Neural progenitor cell (in vitro differentiated cells): ENCODE measurements around the gene IL17C. TPM values are rescaled to one million over a fixed set of nuclear protein-coding genes. Genes with fewer than 3 reads are reported as not detected.
"Not testable (repeated sequence)": the region's sequence is repeated elsewhere in the genome, so short reads cannot be mapped to it uniquely, and the experiment has no call there.

Experiments
- DNase-seq: peaks from one replicate; pipeline ENCODE4 v3.0.0-alpha.2; 2016; ENCODE audit warnings: low spot score
- H2AFZ ChIP-seq: fragments of 200-600 bp; sonication (generic); replicated peaks from 2 replicates; pipeline ENCODE4 v1.6.1; 2016; ENCODE audit warnings: antibody characterized with exemption
- H3F3A ChIP-seq: fragments of 200-600 bp; sonication (generic); 2 replicates; pipeline ENCODE4 v1.6.1; 2016; ENCODE audit warnings: antibody characterized with exemption, low read depth
- H3K27ac ChIP-seq: fragments of 200-600 bp; sonication (generic); 2 replicates; pipeline ENCODE4 v1.5.1; 2016; ENCODE audit warnings: mild to moderate bottlenecking
- H3K27me3 ChIP-seq: fragments of 200-600 bp; sonication (generic); 2 replicates; pipeline ENCODE4 v1.6.1; 2016; ENCODE audit warnings: mild to moderate bottlenecking, moderate library complexity
- H3K36me3 ChIP-seq: fragments of 200-600 bp; sonication (generic); 2 replicates; pipeline ENCODE4 v1.5.1; 2016
- H3K4me1 ChIP-seq: fragments of 200-600 bp; sonication (generic); 2 replicates; pipeline ENCODE4 v1.6.1; 2016; ENCODE audit warnings: mixed run types
- H3K4me2 ChIP-seq: fragments of 200-600 bp; sonication (generic); 2 replicates; pipeline ENCODE4 v1.6.1; 2016
- H3K4me3 ChIP-seq: fragments of 200-600 bp; sonication (generic); 2 replicates; pipeline ENCODE4 v1.5.1; 2016
- H3K79me2 ChIP-seq: fragments of 200-600 bp; sonication (generic); 2 replicates; pipeline ENCODE4 v1.6.1; 2016; ENCODE audit warnings: low read depth
- H3K9ac ChIP-seq: fragments of 200-600 bp; sonication (generic); 2 replicates; pipeline ENCODE4 v1.6.1; 2016
- H3K9me3 ChIP-seq: fragments of 200-600 bp; sonication (generic); 2 replicates; pipeline ENCODE4 v1.5.1; 2016; ENCODE audit warnings: low read depth
- H4K20me1 ChIP-seq: fragments of 200-600 bp; sonication (generic); 2 replicates; pipeline ENCODE4 v1.6.1; 2016; ENCODE audit warnings: low read depth
- H3K27ac Mint-ChIP-seq: 3 replicates; pipeline ENCODE4 v1.8.0; 2021; ENCODE audit warnings: mixed read lengths
- H3K27me3 Mint-ChIP-seq: 2 replicates; pipeline ENCODE4 v1.8.0; 2022; ENCODE audit warnings: low read depth, mild to moderate bottlenecking, inconsistent platforms, moderate library complexity, mixed read lengths; ENCODE audit not compliant: insufficient read depth
- H3K36me3 Mint-ChIP-seq: 3 replicates; pipeline ENCODE4 v1.8.0; 2021; ENCODE audit warnings: mixed read lengths
- H3K4me1 Mint-ChIP-seq: 3 replicates; pipeline ENCODE4 v1.8.0; 2021; ENCODE audit warnings: mixed read lengths
- H3K4me3 Mint-ChIP-seq: 3 replicates; pipeline ENCODE4 v1.8.0; 2021; ENCODE audit warnings: mild to moderate bottlenecking, moderate library complexity, mixed read lengths
- H3K9me3 Mint-ChIP-seq: 3 replicates; pipeline ENCODE4 v1.8.0; 2020; ENCODE audit warnings: mixed read lengths
- CTCF ChIP-seq: fragments of 200-600 bp; sonication (generic); IDR thresholded peaks from 2 replicates; pipeline ENCODE4 v1.5.1; 2017; ENCODE audit warnings: antibody characterized with exemption, mild to moderate bottlenecking
- EZH2 ChIP-seq: fragments of 200-600 bp; sonication (generic); IDR thresholded peaks from 2 replicates; pipeline ENCODE4 v1.6.1; 2017; ENCODE audit warnings: antibody characterized with exemption, mild to moderate bottlenecking, moderate library complexity
- EZH2phosphoT487 ChIP-seq: fragments of 200-600 bp; sonication (generic); IDR thresholded peaks from 2 replicates; pipeline ENCODE4 v1.6.1; 2017; ENCODE audit warnings: antibody characterized with exemption
- total RNA-seq: library from RNA; depleted of rRNA; stranded (reverse); fragments of >200 nt; gene quantifications from 2 replicates; pipeline ENCODE4 v1.2.3, GENCODE V29; 2015; ENCODE audit warnings: low replicate concordance

Gene IL17C
- total RNA-seq, 1 donor from 2014 or later, result not detected

GRCh38 chr16:88665148-88665547 lies 26.8 kb downstream of the IL17C start:
- peaks cover 5% of the 10 kb centered on the region for H3K36me3 Mint-ChIP-seq
- Histone ChIP-seq H3F3A (peaks cover 7% of the 10 kb centered on the region), H3K9ac (no peak overlapping the region), H2AFZ (no peak overlapping the region), H4K20me1 (peaks cover 18% of the 10 kb centered on the region), H3K9me3 (no peaks in the 10 kb centered on the region), H3K4me2 (no peak overlapping the region), H3K27ac (no peak overlapping the region), H3K36me3 (no peaks in the 10 kb centered on the region), H3K4me3 (no peak overlapping the region), H3K4me1 (peaks cover 4% of the 10 kb centered on the region), H3K79me2 (peaks cover 38% of the 10 kb centered on the region), H3K27me3 (no peaks in the 10 kb centered on the region)
- no peaks in the 10 kb centered on the region for H3K9me3 Mint-ChIP-seq
- peaks cover 21% of the 10 kb centered on the region for H3K4me1 Mint-ChIP-seq
- peak overlapping the region; percentile 89 for H3K4me3 Mint-ChIP-seq
- no peak overlapping the region for H3K27ac Mint-ChIP-seq
- no peaks in the 10 kb centered on the region for H3K27me3 Mint-ChIP-seq
- no peak for TF ChIP-seq EZH2
- no peak for TF ChIP-seq EZH2phosphoT487
- no peak for TF ChIP-seq CTCF
- DNase-seq, result no peak

GRCh38 chr16:88665570-88665969 lies 27.2 kb downstream of the IL17C start:
- H3K9me3 ChIP-seq, result no peaks in the 10 kb centered on the region
- Mint-ChIP-seq H3K27me3 (no peaks in the 10 kb centered on the region), H3K27ac (no peak overlapping the region), H3K9me3 (no peaks in the 10 kb centered on the region), H3K4me3 (no peak overlapping the region), H3K4me1 (peaks cover 19% of the 10 kb centered on the region), H3K36me3 (peaks cover 5% of the 10 kb centered on the region)
- peaks cover 6% of the 10 kb centered on the region for H3F3A ChIP-seq
- no peak overlapping the region for H3K4me3 ChIP-seq
- H2AFZ ChIP-seq, result no peak overlapping the region
- no peak overlapping the region for H3K9ac ChIP-seq
- H3K4me2 ChIP-seq, result no peak overlapping the region
- no peaks in the 10 kb centered on the region for H3K27me3 ChIP-seq
- peaks cover 15% of the 10 kb centered on the region for H4K20me1 ChIP-seq
- no peak for DNase-seq
- peaks cover 34% of the 10 kb centered on the region for H3K79me2 ChIP-seq
- no peak for TF ChIP-seq EZH2
- TF ChIP-seq EZH2phosphoT487, result no peak
- TF ChIP-seq CTCF, result no peak
- H3K4me1 ChIP-seq, result peaks cover 4% of the 10 kb centered on the region
- H3K27ac ChIP-seq, result no peak overlapping the region
- no peaks in the 10 kb centered on the region for H3K36me3 ChIP-seq

DNA sequence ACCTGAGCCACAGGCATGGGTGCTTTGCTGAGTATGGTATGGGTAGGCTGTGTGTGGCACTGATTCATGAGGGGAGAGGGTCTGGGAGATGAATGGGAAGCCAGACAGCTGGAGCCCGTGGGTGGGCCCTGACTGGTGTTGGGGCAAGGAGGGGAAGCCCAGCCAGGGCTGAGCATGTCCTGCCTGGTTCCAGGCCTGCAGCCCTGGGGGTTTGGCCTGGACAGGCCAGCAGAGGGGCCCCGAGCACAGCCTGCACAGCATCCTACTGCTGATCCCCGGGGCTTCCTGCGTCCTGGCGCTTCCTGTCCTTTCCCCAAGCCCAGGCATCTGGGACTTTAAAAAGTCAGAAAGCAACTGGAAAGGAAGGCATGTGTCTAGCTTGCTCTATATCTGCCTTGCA lies 29.1 kb downstream of the IL17C start:
- DNase-seq, result peak; percentile 41
- Mint-ChIP-seq H3K4me3 (no peak overlapping the region), H3K4me1 (peaks cover 9% of the 10 kb centered on the region), H3K36me3 (peaks cover 5% of the 10 kb centered on the region), H3K9me3 (no peaks in the 10 kb centered on the region), H3K27me3 (no peaks in the 10 kb centered on the region), H3K27ac (no peak overlapping the region)
- Histone ChIP-seq H3K4me3 (no peak overlapping the region), H3K79me2 (peaks cover 15% of the 10 kb centered on the region), H3K9ac (no peak overlapping the region), H4K20me1 (no peaks in the 10 kb centered on the region), H3K4me2 (no peak overlapping the region), H3K4me1 (no peaks in the 10 kb centered on the region), H2AFZ (no peak overlapping the region), H3F3A (peaks cover 6% of the 10 kb centered on the region), H3K36me3 (no peaks in the 10 kb centered on the region), H3K27me3 (no peaks in the 10 kb centered on the region), H3K9me3 (no peaks in the 10 kb centered on the region), H3K27ac (peak overlapping the region; percentile 70)
- TF ChIP-seq EZH2phosphoT487, result no peak
- peak; percentile 6 for TF ChIP-seq CTCF

GRCh38 chr16:88669493-88669892 lies 31.1 kb downstream of the IL17C start:
- H3K27me3 Mint-ChIP-seq, H3K27ac ChIP-seq, H3K9ac ChIP-seq, H3K4me1 Mint-ChIP-seq, H3K27me3 ChIP-seq, H3K4me3 ChIP-seq, H3F3A ChIP-seq, H4K20me1 ChIP-seq, H3K27ac Mint-ChIP-seq, DNase-seq, H3K9me3 Mint-ChIP-seq, H3K36me3 ChIP-seq, H3K79me2 ChIP-seq, H3K4me3 Mint-ChIP-seq, H3K36me3 Mint-ChIP-seq, H2AFZ ChIP-seq, H3K4me2 ChIP-seq, H3K4me1 ChIP-seq, H3K9me3 ChIP-seq: not testable (repeated sequence)
